Panc1 (cell line): Measurements from ENCODE around the gene VPS36. TPM values are rescaled to one million over a fixed set of nuclear protein-coding genes. Genes with fewer than 3 reads are reported as not detected.
"Not testable (repeated sequence)": the region's sequence is repeated elsewhere in the genome, so short reads cannot be mapped to it uniquely, and the experiment has no call there.

Experiments
- ATAC-seq: fragments of 200-7000 bp; cut with Tn5 transposase; 2 replicates; pipeline ENCODE4 v1.9.1; 2020; ENCODE audit warnings: mild to moderate bottlenecking, moderate library complexity
- BruUV-seq: library from RNA; stranded (reverse); fragments of 400-500 nt; replicated peaks from 2 replicates; lab custom pipeline; 2021; lab: Mats Ljungman, UMichigan
- CTCF ChIA-PET: fragments of 300-600 bp; sonication (Branson Sonifier 250); formaldehyde crosslinking; loops from one replicate; lab custom pipeline; 2022; ENCODE audit warnings: antibody characterized with exemption; lab: Charles Lee
- POLR2A ChIA-PET: fragments of 300-600 bp; sonication (Branson Sonifier 250); formaldehyde crosslinking; loops from one replicate; lab custom pipeline; 2022; ENCODE audit warnings: antibody characterized with exemption; lab: Charles Lee
- DNase-seq: peaks from one replicate; pipeline ENCODE4 v3.0.0-alpha.2; 2010; ENCODE audit warnings: low read depth, low spot score
- H3K27ac ChIP-seq: 2 replicates; pipeline ENCODE4 v1.5.1; 2011; ENCODE audit warnings: mild to moderate bottlenecking, low read length, inconsistent platforms
- H3K27me3 ChIP-seq: fragments of 200-500 bp; sonication (Bioruptor generic); 2 replicates; pipeline ENCODE4 v1.6.0; 2014; ENCODE audit warnings: low read length, inconsistent platforms; ENCODE audit not compliant: control insufficient read depth, insufficient read depth
- H3K36me3 ChIP-seq: fragments of 200-500 bp; sonication (Bioruptor generic); 2 replicates; pipeline ENCODE4 v1.5.1; 2014; ENCODE audit warnings: inconsistent platforms, mild to moderate bottlenecking, low read length, moderate library complexity; ENCODE audit not compliant: control insufficient read depth, insufficient read depth
- H3K4me1 ChIP-seq: 2 replicates; pipeline ENCODE4 v1.5.1; 2011; ENCODE audit warnings: inconsistent platforms, mild to moderate bottlenecking, low read length, moderate library complexity; ENCODE audit not compliant: control insufficient read depth, insufficient read depth
- H3K4me3 ChIP-seq, 2 experiments: 2 replicates each; pipeline ENCODE4 v1.5.1; 2011 to 2012; ENCODE audit warnings: low read depth in 2 of 2, low read length in 2 of 2, mild to moderate bottlenecking in 2 of 2, inconsistent platforms in 1 of 2, moderate library complexity in 1 of 2
- H3K9me3 ChIP-seq: fragments of 200-500 bp; sonication (Bioruptor generic); 2 replicates; pipeline ENCODE4 v1.5.1; 2014; ENCODE audit warnings: low read depth, mild to moderate bottlenecking, inconsistent platforms, low read length, moderate library complexity; ENCODE audit not compliant: control insufficient read depth, insufficient read depth
- POLR2AphosphoS5 ChIP-seq: IDR thresholded peaks from 2 replicates; pipeline ENCODE4 v1.6.1; 2012; ENCODE audit warnings: mild to moderate bottlenecking, low read depth, low read length, moderate library complexity
- SIN3A ChIP-seq: IDR thresholded peaks from 2 replicates; pipeline ENCODE4 v1.6.1; 2012; ENCODE audit warnings: low read depth, mild to moderate bottlenecking, low read length, moderate library complexity, borderline replicate concordance; ENCODE audit not compliant: insufficient read depth
- TCF7L2 ChIP-seq: IDR thresholded peaks from 2 replicates; pipeline ENCODE4 v1.6.1; 2011; ENCODE audit warnings: mild to moderate bottlenecking, low read depth, low read length, inconsistent platforms
- in situ Hi-C: cut with HindIII; loops from 2 replicates; pipeline ENCODE4 v1.10.0; 2016; ENCODE audit warnings: low sequenced_read_pairs, low pct_unique_long_range_greater_than_20kb
- intact Hi-C: fragments of 100-400 bp; cut with micrococcal nuclease; formaldehyde crosslinking; loops from one replicate; pipeline ENCODE4 v1.10.0; 2022; ENCODE audit not compliant: unreplicated experiment
- total RNA-seq: library from RNA; stranded (reverse); gene quantifications from one replicate; pipeline ENCODE4 v1.2.1, GENCODE V29; 2021; ENCODE audit not compliant: unreplicated experiment
- TF ChIP-seq, protein P1 (sequence below): fragments of 450-650 bp; IDR thresholded peaks from 2 replicates; pipeline ENCODE4 v1.5.1; 2017; ENCODE audit warnings: mild to moderate bottlenecking
- TF ChIP-seq, protein P2 (sequence below), 2 experiments: IDR thresholded peaks; 2 replicates each; pipeline ENCODE4 v1.6.1; 2011 to 2012; ENCODE audit warnings: low read depth in 2 of 2, control low read depth in 1 of 2, low read length in 1 of 2, mild to moderate bottlenecking in 1 of 2, moderate library complexity in 1 of 2; ENCODE audit not compliant: insufficient read depth in 1 of 2

Gene VPS36
- total RNA-seq, 1 experiment from 2014 or later, result 32.1 TPM

DNA sequence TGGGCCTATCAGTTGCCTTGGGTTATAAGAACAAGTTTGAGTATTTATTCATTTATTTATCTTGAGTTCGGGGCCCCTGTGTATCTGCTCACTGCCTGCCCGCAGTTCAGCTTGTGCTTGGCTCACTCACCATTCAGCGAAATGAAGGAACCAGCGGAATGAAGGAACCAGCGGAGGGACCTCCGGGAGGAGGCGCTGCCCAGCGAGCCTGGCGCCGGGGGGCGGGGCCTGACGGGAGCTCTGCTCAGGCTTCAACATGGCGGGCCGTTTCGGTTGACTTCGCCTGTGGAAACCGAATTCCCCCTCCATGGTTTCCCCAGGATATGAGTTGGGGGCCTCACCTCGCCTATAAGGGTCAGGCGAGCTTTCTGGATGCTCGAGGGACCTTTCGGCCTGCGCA is 38.3 kb upstream of the VPS36 start:
- H3K4me1 ChIP-seq, H3K27me3 ChIP-seq, in situ Hi-C loops, H3K36me3 ChIP-seq, ATAC-seq, intact Hi-C loops, H3K9me3 ChIP-seq, POLR2A ChIA-PET, H3K4me3 ChIP-seq, CTCF ChIA-PET, BruUV-seq, H3K27ac ChIP-seq, DNase-seq: not testable (repeated sequence)

DNA sequence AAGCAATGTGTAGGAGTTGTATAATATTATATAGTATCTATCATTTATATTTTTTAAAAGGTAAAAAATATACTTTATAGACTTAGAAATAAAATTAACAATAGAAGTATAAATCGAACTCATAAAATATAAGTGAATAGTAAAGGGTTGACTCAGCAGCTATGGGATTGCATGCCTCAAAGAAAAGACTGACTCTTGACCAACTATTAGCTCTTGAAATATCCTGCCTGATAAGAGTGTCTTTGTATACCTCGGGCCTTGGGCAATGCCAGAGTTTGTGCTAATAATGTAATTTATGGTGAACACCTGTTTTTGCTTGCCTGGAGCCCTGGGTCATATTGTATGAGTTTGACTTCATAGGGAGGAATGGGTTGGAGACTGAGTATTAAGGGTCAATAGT is 36.6 kb upstream of the VPS36 start:
- ATAC-seq, in situ Hi-C loops, DNase-seq, H3K36me3 ChIP-seq, H3K9me3 ChIP-seq, BruUV-seq, intact Hi-C loops, H3K27ac ChIP-seq, H3K27me3 ChIP-seq, CTCF ChIA-PET, H3K4me1 ChIP-seq, H3K4me3 ChIP-seq: not testable (repeated sequence)
- POLR2A ChIA-PET, result interaction anchor here (0.6 kb wide), 1 partner anchor 27 kb away, joined by 3 read pairs; no protein-coding TSS in a partner anchor

DNA sequence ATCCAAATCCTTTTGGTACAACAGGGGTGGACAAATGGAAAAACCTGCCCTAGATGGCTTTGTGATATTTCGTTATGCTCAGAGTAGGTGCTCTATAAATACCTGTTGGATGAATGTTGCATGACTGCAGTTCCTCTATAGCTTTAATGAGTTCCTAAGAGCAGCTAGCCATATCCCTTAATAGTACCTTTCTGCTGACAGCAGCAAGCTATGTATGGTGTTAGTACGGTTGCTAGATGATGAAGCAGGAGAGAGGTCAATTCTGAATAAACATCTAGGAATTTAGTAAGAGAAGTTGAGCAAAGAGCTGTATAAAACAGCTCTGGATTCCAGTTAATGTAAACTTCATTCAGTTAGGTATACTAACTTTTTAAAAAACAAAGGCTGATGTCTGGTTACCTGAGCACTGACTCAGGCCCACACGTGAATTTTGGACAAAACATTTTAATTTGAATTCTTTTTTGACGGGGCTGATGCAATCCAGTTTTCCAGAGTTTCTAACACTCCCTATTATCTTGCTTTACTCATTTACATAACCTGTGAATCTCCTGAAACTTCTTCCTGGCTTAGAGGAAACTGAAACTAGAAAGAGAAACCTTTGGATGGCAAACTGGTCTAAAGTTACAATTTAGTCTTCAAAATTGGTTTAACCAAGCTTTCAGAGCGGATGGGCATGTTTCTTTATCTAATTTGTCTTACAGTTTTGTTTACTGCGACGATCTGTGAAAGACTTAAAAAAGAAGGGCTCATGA is 30.4 kb upstream of the VPS36 start:
- H3K36me3 ChIP-seq, H3K27ac ChIP-seq, H3K4me3 ChIP-seq, H3K4me1 ChIP-seq, in situ Hi-C loops, H3K27me3 ChIP-seq, CTCF ChIA-PET, DNase-seq, POLR2A ChIA-PET, H3K9me3 ChIP-seq, intact Hi-C loops, BruUV-seq: not testable (repeated sequence)
- ATAC-seq, result peak; percentile 63; the same call in 1 of the 2 replicates

DNA sequence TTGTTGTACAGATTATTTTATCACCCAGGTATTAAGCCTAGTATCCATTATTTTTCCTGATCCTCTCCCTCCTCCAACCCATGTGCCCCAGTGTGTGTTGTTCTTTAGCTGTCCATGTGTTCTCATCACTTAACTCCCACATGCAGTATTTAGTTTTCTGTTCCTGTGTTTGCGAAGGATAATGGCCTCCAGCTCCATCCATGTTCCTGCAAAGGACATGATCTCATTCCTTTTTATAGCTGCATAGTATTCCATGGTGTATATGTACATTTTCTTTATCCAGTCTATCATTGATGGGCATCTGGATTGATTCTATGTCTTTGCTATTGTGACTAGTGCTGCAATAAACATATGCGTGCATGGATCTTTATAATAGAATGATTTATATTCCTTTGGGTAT is 18.1 kb upstream of the VPS36 start:
- intact Hi-C loops, DNase-seq, BruUV-seq, H3K27me3 ChIP-seq, CTCF ChIA-PET, ATAC-seq, H3K4me1 ChIP-seq, POLR2A ChIA-PET, H3K4me3 ChIP-seq, H3K9me3 ChIP-seq, in situ Hi-C loops, H3K27ac ChIP-seq: not testable (repeated sequence)
- peaks cover 29% of the 10 kb centered on the region for H3K36me3 ChIP-seq

DNA sequence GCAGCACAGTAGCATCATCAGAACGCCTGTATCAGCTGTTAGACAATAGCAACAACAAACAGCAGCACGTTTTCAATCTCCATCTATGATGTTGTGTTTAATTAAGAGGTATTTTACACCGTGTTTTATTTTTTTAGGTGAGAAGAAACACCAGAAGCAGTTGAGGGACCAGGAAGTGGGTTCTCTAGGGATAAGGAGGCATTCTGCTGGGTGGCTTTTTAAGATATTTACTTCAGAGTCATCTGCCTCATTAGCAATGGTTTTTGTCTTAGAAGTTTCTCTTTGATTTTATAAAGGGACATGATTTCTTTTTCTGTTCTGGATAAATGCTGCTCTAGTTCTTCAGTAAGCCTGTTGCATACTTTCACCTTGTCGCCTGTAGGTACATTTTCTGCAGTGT is 13.1 kb upstream of the VPS36 start:
- in situ Hi-C loops (no loop called here), intact Hi-C loops (no loop called here)
- Histone ChIP-seq H3K36me3 (peaks cover 48% of the 10 kb centered on the region), H3K4me3 (no peak overlapping the region), H3K27ac (no peak overlapping the region), H3K27me3 (no peaks in the 10 kb centered on the region), H3K4me1 (no peaks in the 10 kb centered on the region; the same call in 1 of the 2 replicates), H3K9me3 (no peaks in the 10 kb centered on the region)
- CTCF ChIA-PET, result no interaction called here
- POLR2A ChIA-PET, result no interaction called here
- no peak for TF ChIP-seq SIN3A
- TF ChIP-seq, protein P1, sequence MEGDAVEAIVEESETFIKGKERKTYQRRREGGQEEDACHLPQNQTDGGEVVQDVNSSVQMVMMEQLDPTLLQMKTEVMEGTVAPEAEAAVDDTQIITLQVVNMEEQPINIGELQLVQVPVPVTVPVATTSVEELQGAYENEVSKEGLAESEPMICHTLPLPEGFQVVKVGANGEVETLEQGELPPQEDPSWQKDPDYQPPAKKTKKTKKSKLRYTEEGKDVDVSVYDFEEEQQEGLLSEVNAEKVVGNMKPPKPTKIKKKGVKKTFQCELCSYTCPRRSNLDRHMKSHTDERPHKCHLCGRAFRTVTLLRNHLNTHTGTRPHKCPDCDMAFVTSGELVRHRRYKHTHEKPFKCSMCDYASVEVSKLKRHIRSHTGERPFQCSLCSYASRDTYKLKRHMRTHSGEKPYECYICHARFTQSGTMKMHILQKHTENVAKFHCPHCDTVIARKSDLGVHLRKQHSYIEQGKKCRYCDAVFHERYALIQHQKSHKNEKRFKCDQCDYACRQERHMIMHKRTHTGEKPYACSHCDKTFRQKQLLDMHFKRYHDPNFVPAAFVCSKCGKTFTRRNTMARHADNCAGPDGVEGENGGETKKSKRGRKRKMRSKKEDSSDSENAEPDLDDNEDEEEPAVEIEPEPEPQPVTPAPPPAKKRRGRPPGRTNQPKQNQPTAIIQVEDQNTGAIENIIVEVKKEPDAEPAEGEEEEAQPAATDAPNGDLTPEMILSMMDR, result no peak
- no peak for TF ChIP-seq TCF7L2
- no peak for TF ChIP-seq POLR2AphosphoS5
- TF ChIP-seq, protein P2, sequence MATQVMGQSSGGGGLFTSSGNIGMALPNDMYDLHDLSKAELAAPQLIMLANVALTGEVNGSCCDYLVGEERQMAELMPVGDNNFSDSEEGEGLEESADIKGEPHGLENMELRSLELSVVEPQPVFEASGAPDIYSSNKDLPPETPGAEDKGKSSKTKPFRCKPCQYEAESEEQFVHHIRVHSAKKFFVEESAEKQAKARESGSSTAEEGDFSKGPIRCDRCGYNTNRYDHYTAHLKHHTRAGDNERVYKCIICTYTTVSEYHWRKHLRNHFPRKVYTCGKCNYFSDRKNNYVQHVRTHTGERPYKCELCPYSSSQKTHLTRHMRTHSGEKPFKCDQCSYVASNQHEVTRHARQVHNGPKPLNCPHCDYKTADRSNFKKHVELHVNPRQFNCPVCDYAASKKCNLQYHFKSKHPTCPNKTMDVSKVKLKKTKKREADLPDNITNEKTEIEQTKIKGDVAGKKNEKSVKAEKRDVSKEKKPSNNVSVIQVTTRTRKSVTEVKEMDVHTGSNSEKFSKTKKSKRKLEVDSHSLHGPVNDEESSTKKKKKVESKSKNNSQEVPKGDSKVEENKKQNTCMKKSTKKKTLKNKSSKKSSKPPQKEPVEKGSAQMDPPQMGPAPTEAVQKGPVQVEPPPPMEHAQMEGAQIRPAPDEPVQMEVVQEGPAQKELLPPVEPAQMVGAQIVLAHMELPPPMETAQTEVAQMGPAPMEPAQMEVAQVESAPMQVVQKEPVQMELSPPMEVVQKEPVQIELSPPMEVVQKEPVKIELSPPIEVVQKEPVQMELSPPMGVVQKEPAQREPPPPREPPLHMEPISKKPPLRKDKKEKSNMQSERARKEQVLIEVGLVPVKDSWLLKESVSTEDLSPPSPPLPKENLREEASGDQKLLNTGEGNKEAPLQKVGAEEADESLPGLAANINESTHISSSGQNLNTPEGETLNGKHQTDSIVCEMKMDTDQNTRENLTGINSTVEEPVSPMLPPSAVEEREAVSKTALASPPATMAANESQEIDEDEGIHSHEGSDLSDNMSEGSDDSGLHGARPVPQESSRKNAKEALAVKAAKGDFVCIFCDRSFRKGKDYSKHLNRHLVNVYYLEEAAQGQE (IDR thresholded peaks at IDR 0.05; ENCODE audit: insufficient read depth in 1 of 2, low read depth in 2 of 2, low read length in 1 of 2), result no peak
- DNase-seq, result no peak
- ATAC-seq, result no peak
- no TSS peak for BruUV-seq
